ENCODE measurements around the gene SORCS2.

Gene SORCS2

GRCh38 chr4:7189066-7189465 is 3.3 kb upstream of the SORCS2 start:
- Histone ChIP-seq H3K4me3 (ENCODE audit: low read depth, low read length) (no peak overlapping the region), H4K8ac (ENCODE audit: low read depth, low read length) (no peak overlapping the region), H3K4me2 (ENCODE audit: low read length) (no peak overlapping the region), H2AK5ac (ENCODE audit: low read length) (no peak overlapping the region), H3K18ac (ENCODE audit: low read length) (no peak overlapping the region), H3K23ac (ENCODE audit: low read length) (no peak overlapping the region), H3K14ac (ENCODE audit: low read length) (no peak overlapping the region), H2AFZ (ENCODE audit: insufficient read depth, low read length, poor library complexity) (no peak overlapping the region), H4K91ac (ENCODE audit: low read depth, low read length) (no peak overlapping the region), H3K27me3 (ENCODE audit: insufficient read depth, low read length) (peaks cover 15% of the 10 kb centered on the region), H3K4ac (ENCODE audit: low read depth, low read length) (no peak overlapping the region), H3K79me2 (ENCODE audit: control insufficient read depth, insufficient read depth, low read length, poor library complexity) (no peaks in the 10 kb centered on the region), H3K4me1 (ENCODE audit: control insufficient read depth in 1 of 2, insufficient read depth in 2 of 2, low read length in 2 of 2) (peaks cover 5 to 6% of the 10 kb centered on the region in 2 experiments), H3K36me3 (ENCODE audit: control insufficient read depth in 1 of 2, insufficient read depth in 2 of 2, low read length in 2 of 2) (no peaks in the 10 kb centered on the region), H2BK120ac (ENCODE audit: insufficient read depth, low read length, poor library complexity) (no peak overlapping the region), H3K9ac (ENCODE audit: low read length) (no peak overlapping the region), H3K27ac (ENCODE audit: low read depth, low read length) (no peak overlapping the region), H4K12ac (ENCODE audit: low read depth, low read length) (no peak overlapping the region), H2BK5ac (ENCODE audit: low read depth, low read length, poor library complexity) (no peak overlapping the region), H3K9me3 (ENCODE audit: insufficient read depth, low read depth, low read length) (peaks cover 1% of the 10 kb centered on the region), H2BK12ac (ENCODE audit: low read length) (no peak overlapping the region), H3K79me1 (ENCODE audit: low read length) (no peaks in the 10 kb centered on the region)
- WGBS (ENCODE audit: extremely low coverage, insufficient coverage, insufficient read length) = no CpG with 5 or more reads among the region's 12 CpGs
- no peak for DNase-seq

- no peak overlapping the region for H3K4me3 ChIP-seq (ENCODE audit: low read depth, low read length)
Measured at GRCh38 chr4:7189475-7190277, 2.7 kb upstream of the SORCS2 start.

GRCh38 chr4:7190278-7190594 is 2.1 kb upstream of the SORCS2 start:
- Histone ChIP-seq H3K9me3 (ENCODE audit: insufficient read depth, low read depth, low read length) (no peaks in the 10 kb centered on the region), H2AK5ac (ENCODE audit: low read length) (no peak overlapping the region), H3K18ac (ENCODE audit: low read length) (no peak overlapping the region), H3K4me2 (ENCODE audit: low read length) (no peak overlapping the region), H2BK5ac (ENCODE audit: low read depth, low read length, poor library complexity) (no peak overlapping the region), H3K27ac (ENCODE audit: low read depth, low read length) (no peak overlapping the region), H3K4ac (ENCODE audit: low read depth, low read length) (no peak overlapping the region), H4K8ac (ENCODE audit: low read depth, low read length) (no peak overlapping the region), H2AFZ (ENCODE audit: insufficient read depth, low read length, poor library complexity) (no peak overlapping the region), H3K4me3 (ENCODE audit: low read depth, low read length) (no peak overlapping the region), H4K91ac (ENCODE audit: low read depth, low read length) (no peak overlapping the region), H3K14ac (ENCODE audit: low read length) (no peak overlapping the region), H3K79me2 (ENCODE audit: control insufficient read depth, insufficient read depth, low read length, poor library complexity) (no peaks in the 10 kb centered on the region), H3K79me1 (ENCODE audit: low read length) (no peaks in the 10 kb centered on the region), H3K23ac (ENCODE audit: low read length) (no peak overlapping the region), H3K27me3 (ENCODE audit: insufficient read depth, low read length) (peaks cover 20% of the 10 kb centered on the region), H2BK120ac (ENCODE audit: insufficient read depth, low read length, poor library complexity) (no peak overlapping the region), H4K12ac (ENCODE audit: low read depth, low read length) (no peak overlapping the region), H3K9ac (ENCODE audit: low read length) (no peak overlapping the region), H3K36me3 (ENCODE audit: control insufficient read depth in 1 of 2, insufficient read depth in 2 of 2, low read length in 2 of 2) (no peaks in the 10 kb centered on the region), H2BK12ac (ENCODE audit: low read length) (no peak overlapping the region), H3K4me1 (ENCODE audit: control insufficient read depth in 1 of 2, insufficient read depth in 2 of 2, low read length in 2 of 2) (peaks cover 5 to 6% of the 10 kb centered on the region in 2 experiments)
- DNase-seq = no peak
- no CpG with 5 or more reads among the region's 2 CpGs for WGBS (ENCODE audit: extremely low coverage, insufficient coverage, insufficient read length)

More at GRCh38 chr4:7189475-7190277, 2.7 kb upstream of the SORCS2 start:
- Histone ChIP-seq H3K9me3 (ENCODE audit: insufficient read depth, low read depth, low read length) (no peaks in the 10 kb centered on the region), H3K4me1 (ENCODE audit: control insufficient read depth in 1 of 2, insufficient read depth in 2 of 2, low read length in 2 of 2) (peaks cover 5 to 6% of the 10 kb centered on the region in 2 experiments), H2BK120ac (ENCODE audit: insufficient read depth, low read length, poor library complexity) (no peak overlapping the region), H2BK5ac (ENCODE audit: low read depth, low read length, poor library complexity) (no peak overlapping the region), H3K27ac (ENCODE audit: low read depth, low read length) (no peak overlapping the region), H3K79me1 (ENCODE audit: low read length) (no peaks in the 10 kb centered on the region), H3K4me2 (ENCODE audit: low read length) (no peak overlapping the region), H3K27me3 (ENCODE audit: insufficient read depth, low read length) (peaks cover 20% of the 10 kb centered on the region), H3K14ac (ENCODE audit: low read length) (no peak overlapping the region), H4K12ac (ENCODE audit: low read depth, low read length) (no peak overlapping the region), H2BK12ac (ENCODE audit: low read length) (no peak overlapping the region), H3K4ac (ENCODE audit: low read depth, low read length) (no peak overlapping the region), H3K79me2 (ENCODE audit: control insufficient read depth, insufficient read depth, low read length, poor library complexity) (no peaks in the 10 kb centered on the region), H4K8ac (ENCODE audit: low read depth, low read length) (no peak overlapping the region), H3K36me3 (ENCODE audit: control insufficient read depth in 1 of 2, insufficient read depth in 2 of 2, low read length in 2 of 2) (no peaks in the 10 kb centered on the region), H3K9ac (ENCODE audit: low read length) (no peak overlapping the region), H4K91ac (ENCODE audit: low read depth, low read length) (no peak overlapping the region), H3K23ac (ENCODE audit: low read length) (no peak overlapping the region), H2AFZ (ENCODE audit: insufficient read depth, low read length, poor library complexity) (no peak overlapping the region), H3K18ac (ENCODE audit: low read length) (no peak overlapping the region), H2AK5ac (ENCODE audit: low read length) (no peak overlapping the region)
- peak in 1 of 2 donors; percentile 24 for DNase-seq
- WGBS (ENCODE audit: extremely low coverage, insufficient coverage, insufficient read length) = no CpG with 5 or more reads among the region's 11 CpGs

- H4K8ac ChIP-seq (ENCODE audit: low read depth, low read length) = no peak overlapping the region
- H3K4me1 ChIP-seq (ENCODE audit: control insufficient read depth in 1 of 2, insufficient read depth in 2 of 2, low read length in 2 of 2) = peaks cover 5 to 6% of the 10 kb centered on the region in 2 experiments
- no peaks in the 10 kb centered on the region for H3K79me1 ChIP-seq (ENCODE audit: low read length)
- H3K4me3 ChIP-seq (ENCODE audit: low read depth, low read length) = no peak overlapping the region
- no peaks in the 10 kb centered on the region for H3K79me2 ChIP-seq (ENCODE audit: control insufficient read depth, insufficient read depth, low read length, poor library complexity)
- H2AFZ ChIP-seq (ENCODE audit: insufficient read depth, low read length, poor library complexity) = no peak overlapping the region
- H2AK5ac ChIP-seq (ENCODE audit: low read length) = no peak overlapping the region
- H3K27ac ChIP-seq (ENCODE audit: low read depth, low read length) = no peak overlapping the region
- no peak overlapping the region for H4K91ac ChIP-seq (ENCODE audit: low read depth, low read length)
- H3K14ac ChIP-seq (ENCODE audit: low read length) = no peak overlapping the region
- H2BK120ac ChIP-seq (ENCODE audit: insufficient read depth, low read length, poor library complexity) = no peak overlapping the region
- no peak overlapping the region for H2BK5ac ChIP-seq (ENCODE audit: low read depth, low read length, poor library complexity)
- no peak for DNase-seq
- no peak overlapping the region for H3K9ac ChIP-seq (ENCODE audit: low read length)
- H3K4me2 ChIP-seq (ENCODE audit: low read length) = no peak overlapping the region
- no peak overlapping the region for H2BK12ac ChIP-seq (ENCODE audit: low read length)
- no peak overlapping the region for H3K18ac ChIP-seq (ENCODE audit: low read length)
- H3K4ac ChIP-seq (ENCODE audit: low read depth, low read length) = no peak overlapping the region
- no peaks in the 10 kb centered on the region for H3K9me3 ChIP-seq (ENCODE audit: insufficient read depth, low read depth, low read length)
- no CpG with 5 or more reads among the region's 11 CpGs for WGBS (ENCODE audit: extremely low coverage, insufficient coverage, insufficient read length)
- no peaks in the 10 kb centered on the region for H3K36me3 ChIP-seq (ENCODE audit: control insufficient read depth in 1 of 2, insufficient read depth in 2 of 2, low read length in 2 of 2)
- H3K23ac ChIP-seq (ENCODE audit: low read length) = no peak overlapping the region
- H4K12ac ChIP-seq (ENCODE audit: low read depth, low read length) = no peak overlapping the region
- H3K27me3 ChIP-seq (ENCODE audit: insufficient read depth, low read length) = peaks cover 20% of the 10 kb centered on the region
Measured at GRCh38 chr4:7190691-7191545, 1.4 kb upstream of the SORCS2 start.

Data from trophoblast cell (in vitro differentiated cells and primary cell).